ENCODE results near the gene IFRD2. TPM values are rescaled to one million over a fixed set of nuclear protein-coding genes. Genes with fewer than 3 reads are reported as not detected.

Gene IFRD2
- total and polyA plus RNA-seq, 4 experiments from 2014 or later: 58.6 to 84.7 (median 63.7) TPM

GRCh38 chr3:50268703-50269451 is 23.4 kb downstream of the IFRD2 start, which contains the start of gene SEMA3B:
Gene SEMA3B, plus strand, starts transcription at chr3:50269147. Its CDS starts 94 bp downstream, at chr3:50269241.
- Histone ChIP-seq H3K27ac (ENCODE audit: low read depth, low read length) (no peak within 1 kb of the TSS), H3K9me3 (ENCODE audit: control insufficient read depth in 1 of 2, low read length in 2 of 2) (no peaks in the 10 kb centered on the region), H3K36me3 (ENCODE audit: insufficient read depth, low read length) (no peaks in the 10 kb centered on the region), H3K4me1 (ENCODE audit: insufficient read depth, low read length) (peaks cover 8% of the 10 kb centered on the region), H3K27me3 (ENCODE audit: insufficient read depth, low read length) (peaks cover 7% of the 10 kb centered on the region), H3K4me3 (ENCODE audit: low read length in 2 of 2) (no peak within 1 kb of the TSS)
- peak within 1 kb of the TSS in 2 of 7 donors; percentile 28 to 84 for H3K27ac Mint-ChIP-seq
- CTCF ChIA-PET (ENCODE audit: partially characterized antibody): interaction anchor here (1.3 to 7.1 kb wide), 3 partner anchors 43 to 77 kb away, joined by 5 to 36 read pairs (median 10); no protein-coding TSS in a partner anchor
- H3K4me3 Mint-ChIP-seq: no peak within 1 kb of the TSS
- H3K9me3 Mint-ChIP-seq: no peaks in the 10 kb centered on the region
- H3K36me3 Mint-ChIP-seq: no peaks in the 10 kb centered on the region
- peak in 1 of 5 donors; percentile 14 for DNase-seq
- H3K27me3 Mint-ChIP-seq: peaks cover 2 to 12% of the 10 kb centered on the region in 2 donors
- intact Hi-C loops (cut with micrococcal nuclease): no loop called here
- H3K4me1 Mint-ChIP-seq: peaks cover 3 to 14% (median 5%) of the 10 kb centered on the region in 4 donors
- POLR2A ChIA-PET (ENCODE audit: partially characterized antibody): no interaction called here

DNA sequence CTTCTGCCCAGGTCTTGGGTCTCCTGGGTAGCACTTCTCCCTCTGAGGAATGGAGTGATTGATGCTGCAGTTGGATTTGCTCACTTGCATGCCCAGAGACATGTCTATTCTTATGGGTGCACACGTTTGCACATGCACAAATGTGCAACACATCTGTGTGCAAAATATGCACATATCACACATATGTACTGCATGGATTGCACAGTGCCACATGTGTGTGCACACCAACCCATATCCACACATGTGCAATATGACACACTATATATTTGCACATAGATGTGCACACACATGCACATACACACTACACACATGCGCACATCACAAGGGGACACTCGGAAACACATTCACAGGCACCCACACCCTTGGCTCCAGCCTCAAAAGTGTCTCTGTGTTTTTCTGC is 24.0 kb downstream of the IFRD2 start:
- no peak overlapping the region for H3K4me3 ChIP-seq (ENCODE audit: low read length in 2 of 2)
- DNase-seq: no peak
- no peaks in the 10 kb centered on the region for H3K9me3 Mint-ChIP-seq
- H3K4me1 Mint-ChIP-seq: peaks cover 3 to 9% (median 5%) of the 10 kb centered on the region in 4 donors
- peaks cover 4% of the 10 kb centered on the region for H3K4me1 ChIP-seq (ENCODE audit: insufficient read depth, low read length)
- ChIA-PET CTCF (ENCODE audit: partially characterized antibody) (no interaction called here), POLR2A (ENCODE audit: partially characterized antibody) (interaction anchor here (0.9 kb wide), 1 partner anchor 74 kb away, joined by 3 read pairs; no protein-coding TSS in a partner anchor)
- peaks cover 2 to 12% of the 10 kb centered on the region in 2 donors for H3K27me3 Mint-ChIP-seq
- peaks cover under 1% of the 10 kb centered on the region for H3K27me3 ChIP-seq (ENCODE audit: insufficient read depth, low read length)
- peak overlapping the region in 1 of 7 donors; percentile 28 for H3K27ac Mint-ChIP-seq
- intact Hi-C loops (cut with micrococcal nuclease): no loop called here
- H3K36me3 ChIP-seq (ENCODE audit: insufficient read depth, low read length): no peaks in the 10 kb centered on the region
- no peak overlapping the region for H3K27ac ChIP-seq (ENCODE audit: low read depth, low read length)
- H3K36me3 Mint-ChIP-seq: no peaks in the 10 kb centered on the region
- H3K4me3 Mint-ChIP-seq: no peak overlapping the region
- H3K9me3 ChIP-seq (ENCODE audit: control insufficient read depth in 1 of 2, low read length in 2 of 2): no peaks in the 10 kb centered on the region

DNA sequence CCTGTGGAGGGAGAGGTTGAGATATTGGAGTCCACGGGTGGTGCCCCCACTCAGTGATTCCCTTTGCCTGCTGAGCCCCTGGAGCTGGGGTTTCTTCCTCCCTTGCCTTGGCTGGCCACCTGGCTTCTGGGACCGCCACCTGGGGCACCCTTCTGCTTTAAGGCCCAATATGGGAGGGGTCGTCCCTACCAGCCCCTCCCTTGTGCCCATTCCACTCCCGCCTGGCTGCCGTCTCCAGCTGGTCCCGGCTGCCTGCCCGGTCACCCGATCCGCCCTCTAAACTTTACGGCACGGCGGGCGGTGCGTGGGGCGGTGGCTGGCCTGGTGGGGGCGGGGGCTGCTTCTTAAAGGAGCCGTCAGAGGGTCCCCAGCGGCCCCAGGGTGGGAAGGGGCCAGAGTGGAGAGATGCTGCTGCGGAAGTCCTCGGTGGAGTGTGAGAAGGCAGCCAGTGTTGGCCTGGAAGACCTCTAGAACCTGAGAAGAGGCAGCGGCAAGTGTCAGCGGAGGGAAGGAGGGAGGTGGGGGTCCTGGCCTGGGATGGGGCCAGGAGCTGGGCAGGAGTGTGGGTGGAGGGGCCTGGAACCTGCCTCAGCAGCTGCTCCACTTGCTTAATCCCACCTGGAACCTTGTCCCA is 24.8 kb downstream of the IFRD2 start:
- ChIA-PET CTCF (ENCODE audit: partially characterized antibody) (interaction anchor here (0.7 to 1.7 kb wide), 5 partner anchors 9 to 73 kb away, joined by 3 to 8 read pairs (median 3); no protein-coding TSS in a partner anchor), POLR2A (ENCODE audit: partially characterized antibody) (interaction anchor here (0.9 kb wide), 1 partner anchor 73 kb away, joined by 3 read pairs; no protein-coding TSS in a partner anchor)
- H3K4me1 ChIP-seq (ENCODE audit: insufficient read depth, low read length): no peaks in the 10 kb centered on the region
- Mint-ChIP-seq H3K4me3 (no peak overlapping the region), H3K27me3 (peaks cover 0 to 6% of the 10 kb centered on the region in 2 donors), H3K9me3 (peaks cover 0 to 2% (median 0%) of the 10 kb centered on the region in 8 donors), H3K36me3 (no peaks in the 10 kb centered on the region), H3K27ac (no peak overlapping the region), H3K4me1 (peaks cover 0 to 4% (median 0%) of the 10 kb centered on the region in 4 donors)
- H3K9me3 ChIP-seq (ENCODE audit: control insufficient read depth in 1 of 2, low read length in 2 of 2): no peaks in the 10 kb centered on the region
- H3K4me3 ChIP-seq (ENCODE audit: low read length in 2 of 2): no peak overlapping the region
- peak in 1 of 5 donors; percentile 27 for DNase-seq
- H3K27me3 ChIP-seq (ENCODE audit: insufficient read depth, low read length): no peaks in the 10 kb centered on the region
- H3K36me3 ChIP-seq (ENCODE audit: insufficient read depth, low read length): no peaks in the 10 kb centered on the region
- no peak overlapping the region for H3K27ac ChIP-seq (ENCODE audit: low read depth, low read length)
- intact Hi-C loops (cut with micrococcal nuclease): no loop called here

DNA sequence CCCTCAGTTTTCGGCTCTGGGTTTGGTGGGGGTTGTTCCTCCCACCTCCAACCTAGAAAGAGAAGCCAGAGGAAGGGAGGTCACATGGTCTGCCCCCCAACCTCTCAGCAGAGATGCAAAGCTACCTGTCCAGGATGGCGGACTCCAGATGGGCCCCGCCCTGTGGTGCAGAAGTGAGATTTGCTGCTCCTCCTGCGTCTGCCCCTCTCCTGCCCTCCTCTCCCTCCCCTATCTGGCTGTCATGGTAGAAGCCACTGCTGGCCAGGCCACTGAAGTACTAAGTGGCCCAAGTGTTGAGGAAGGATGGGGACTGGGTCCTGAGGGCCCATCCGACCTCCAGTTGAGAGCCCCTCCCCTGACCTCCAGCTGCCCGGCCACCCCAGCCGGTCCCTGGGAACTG is 25.4 kb downstream of the IFRD2 start:
- intact Hi-C loops (cut with micrococcal nuclease): no loop called here
- Mint-ChIP-seq H3K27me3 (peaks cover 0 to 6% of the 10 kb centered on the region in 2 donors), H3K4me1 (peaks cover 0 to 4% (median 0%) of the 10 kb centered on the region in 4 donors), H3K4me3 (no peak overlapping the region), H3K36me3 (no peaks in the 10 kb centered on the region), H3K9me3 (peaks cover 0 to 2% (median 0%) of the 10 kb centered on the region in 8 donors), H3K27ac (no peak overlapping the region)
- Histone ChIP-seq H3K9me3 (ENCODE audit: control insufficient read depth in 1 of 2, low read length in 2 of 2) (no peaks in the 10 kb centered on the region), H3K4me1 (ENCODE audit: insufficient read depth, low read length) (no peaks in the 10 kb centered on the region), H3K27ac (ENCODE audit: low read depth, low read length) (no peak overlapping the region), H3K27me3 (ENCODE audit: insufficient read depth, low read length) (no peaks in the 10 kb centered on the region), H3K36me3 (ENCODE audit: insufficient read depth, low read length) (no peaks in the 10 kb centered on the region), H3K4me3 (ENCODE audit: low read length in 2 of 2) (no peak overlapping the region)
- ChIA-PET CTCF (ENCODE audit: partially characterized antibody) (interaction anchor here (0.7 to 1.7 kb wide), 5 partner anchors 8 to 72 kb away, joined by 3 to 8 read pairs (median 3); no protein-coding TSS in a partner anchor), POLR2A (ENCODE audit: partially characterized antibody) (no interaction called here)
- no peak for DNase-seq

DNA sequence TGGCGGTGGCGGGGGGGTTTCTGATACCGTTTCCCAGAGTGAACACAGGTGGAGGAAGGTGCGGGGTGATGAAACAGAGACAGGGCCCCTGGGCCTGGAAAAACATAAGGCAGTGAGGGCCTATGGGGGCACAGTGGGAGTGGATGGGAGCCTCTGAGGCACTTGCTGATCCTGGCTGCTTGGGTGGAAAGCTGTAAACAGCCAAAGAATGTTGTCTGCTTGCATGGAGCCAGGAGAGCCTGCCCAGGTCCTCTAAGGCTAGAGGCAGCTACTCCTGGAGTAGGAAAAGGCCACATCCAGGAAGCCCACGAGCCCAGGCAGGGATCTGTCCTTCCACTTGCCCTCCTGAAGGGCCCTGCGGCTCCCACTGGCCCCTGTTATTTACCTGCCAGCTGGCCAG is 26.2 kb downstream of the IFRD2 start:
- no peaks in the 10 kb centered on the region for H3K4me1 ChIP-seq (ENCODE audit: insufficient read depth, low read length)
- H3K36me3 ChIP-seq (ENCODE audit: insufficient read depth, low read length): no peaks in the 10 kb centered on the region
- H3K9me3 Mint-ChIP-seq: peaks cover 0 to 2% (median 0%) of the 10 kb centered on the region in 8 donors
- peak overlapping the region in 1 of 7 donors; percentile 60 for H3K27ac Mint-ChIP-seq
- peaks cover 0 to 3% of the 10 kb centered on the region in 2 donors for H3K27me3 Mint-ChIP-seq
- POLR2A ChIA-PET (ENCODE audit: partially characterized antibody): interaction anchor here (0.5 kb wide), 1 partner anchor 1650 kb away, joined by 3 read pairs; no protein-coding TSS in a partner anchor
- no peak overlapping the region for H3K4me3 Mint-ChIP-seq
- H3K9me3 ChIP-seq (ENCODE audit: control insufficient read depth in 1 of 2, low read length in 2 of 2): no peaks in the 10 kb centered on the region
- DNase-seq: peak in 1 of 5 donors; percentile 16
- CTCF ChIA-PET (ENCODE audit: partially characterized antibody): interaction anchor here (0.6 to 1.7 kb wide), 6 partner anchors 16 to 75 kb away, joined by 3 to 8 read pairs (median 4); no protein-coding TSS in a partner anchor
- no peaks in the 10 kb centered on the region for H3K4me1 Mint-ChIP-seq
- intact Hi-C loops (cut with micrococcal nuclease): no loop called here
- H3K36me3 Mint-ChIP-seq: no peaks in the 10 kb centered on the region
- H3K27me3 ChIP-seq (ENCODE audit: insufficient read depth, low read length): no peaks in the 10 kb centered on the region
- H3K4me3 ChIP-seq (ENCODE audit: low read length in 2 of 2): no peak overlapping the region
- no peak overlapping the region for H3K27ac ChIP-seq (ENCODE audit: low read depth, low read length)

DNA sequence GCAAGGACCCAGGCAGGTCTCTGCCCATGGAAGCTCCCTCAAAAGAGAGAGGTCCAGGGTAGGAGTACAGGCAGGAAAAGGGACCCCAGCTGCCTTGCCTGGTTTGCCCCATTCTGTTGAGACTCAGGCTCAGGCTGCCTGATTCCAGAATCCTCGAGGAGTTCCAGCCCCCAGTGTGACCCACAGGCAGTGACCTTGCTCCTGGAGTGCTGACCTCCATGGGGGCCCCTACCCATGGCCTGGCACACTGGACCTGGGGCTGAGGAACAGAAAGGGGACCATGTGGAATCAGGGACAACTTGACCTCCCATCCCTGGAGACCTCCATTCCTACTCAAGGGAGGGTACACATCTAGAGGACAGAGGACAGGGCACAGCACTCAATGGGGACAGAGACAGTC is 26.7 kb downstream of the IFRD2 start:
- Mint-ChIP-seq H3K9me3 (peaks cover 0 to 2% (median 0%) of the 10 kb centered on the region in 8 donors), H3K4me3 (no peak overlapping the region), H3K36me3 (no peaks in the 10 kb centered on the region), H3K27me3 (peaks cover 0 to 3% of the 10 kb centered on the region in 2 donors), H3K4me1 (no peaks in the 10 kb centered on the region), H3K27ac (peak overlapping the region in 1 of 7 donors; percentile 60)
- POLR2A ChIA-PET (ENCODE audit: partially characterized antibody): interaction anchor here (0.5 kb wide), 1 partner anchor 1650 kb away, joined by 3 read pairs; no protein-coding TSS in a partner anchor
- peak in 1 of 5 donors; percentile 28 for DNase-seq
- H3K27ac ChIP-seq (ENCODE audit: low read depth, low read length): no peak overlapping the region
- H3K27me3 ChIP-seq (ENCODE audit: insufficient read depth, low read length): no peaks in the 10 kb centered on the region
- intact Hi-C loops (cut with micrococcal nuclease): no loop called here
- no peaks in the 10 kb centered on the region for H3K9me3 ChIP-seq (ENCODE audit: control insufficient read depth in 1 of 2, low read length in 2 of 2)
- no peaks in the 10 kb centered on the region for H3K36me3 ChIP-seq (ENCODE audit: insufficient read depth, low read length)
- peaks cover 3% of the 10 kb centered on the region for H3K4me1 ChIP-seq (ENCODE audit: insufficient read depth, low read length)
- CTCF ChIA-PET (ENCODE audit: partially characterized antibody): interaction anchor here (0.6 to 1.7 kb wide), 4 partner anchors 19 to 75 kb away, joined by 3 to 8 read pairs (median 4); no protein-coding TSS in a partner anchor
- no peak overlapping the region for H3K4me3 ChIP-seq (ENCODE audit: low read length in 2 of 2)

All from CD4-positive, alpha-beta memory T cell (primary cell).